Muscle of leg (tissue), 16 donors: ENCODE data around the gene KRTAP23-1. TPM values are rescaled to one million over a fixed set of nuclear protein-coding genes. Genes with fewer than 3 reads are reported as not detected.

Experiments
- DNase-seq: peaks from one replicate; pipeline ENCODE4 v3.0.0; 2013
- H3K27ac ChIP-seq: one replicate; pipeline ENCODE4 v1.5.1; 2013; ENCODE audit warnings: mild to moderate bottlenecking, low read length, control low read depth
- H3K27me3 ChIP-seq: one replicate; pipeline ENCODE4 v1.6.1; 2013; ENCODE audit warnings: low read length; ENCODE audit not compliant: control insufficient read depth, insufficient read depth
- H3K36me3 ChIP-seq: one replicate; pipeline ENCODE4 v1.6.1; 2013; ENCODE audit warnings: low read length; ENCODE audit not compliant: control insufficient read depth, insufficient read depth
- H3K4me1 ChIP-seq: one replicate; pipeline ENCODE4 v1.6.1; 2013; ENCODE audit warnings: low read length; ENCODE audit not compliant: control insufficient read depth, insufficient read depth
- H3K4me3 ChIP-seq: one replicate; pipeline ENCODE4 v1.5.1; 2013; ENCODE audit warnings: low read length, control low read depth
- H3K9me3 ChIP-seq: replicated peaks from 2 replicates; pipeline ENCODE4 v1.6.1; 2013; ENCODE audit warnings: low read depth, low read length; ENCODE audit not compliant: control insufficient read depth
- WGBS: methylation state at CpG from one replicate; pipeline ENCODE4 v1.1.5; 2013; ENCODE audit warnings: missing lambda C conversion rate; ENCODE audit not compliant: insufficient coverage; 5-methylcytosine and 5-hydroxymethylcytosine counted together
- long read RNA-seq, 11 donors: transcript quantifications; one replicate each; lab custom pipeline, GENCODE V29; 2026
- polyA plus RNA-seq, 8 donors: library from polyadenylated mRNA; unstranded; fragments of 120-200 nt; gene quantifications; one replicate each; pipeline versions ENCODE4 v1.2.1 to v1.2.3, GENCODE V29; 2013; ENCODE audit warnings: inconsistent platforms in 1 of 8, low replicate concordance in 1 of 8; ENCODE audit not compliant: insufficient read length in 8 of 8, insufficient read depth in 1 of 8
- total RNA-seq: library from RNA; stranded (reverse); fragments of 120-200 nt; gene quantifications from one replicate; pipeline ENCODE4 v1.2.4, GENCODE V29; 2013

KRTAP23-1 gene
- total RNA-seq (not detected), polyA plus RNA-seq (under 1 TPM in 1 of 8 donors, not detected in 7; 0.69 TPM)
- long read RNA-seq, donor 1, result 0 reads
- long read RNA-seq, donor 2, result 0 reads
- long read RNA-seq, donor 3, result 0 reads
- long read RNA-seq, donor 4, result 0 reads
- long read RNA-seq, donor 5, result 0 reads
- long read RNA-seq, donor 6, result 0 reads
- long read RNA-seq, donor 7, result 0 reads
- long read RNA-seq, donor 8, result 0 reads
- long read RNA-seq, donor 9, result 0 reads
- long read RNA-seq, donor 10, result 0 reads
- long read RNA-seq, donor 11, result 0 reads

- Histone ChIP-seq H3K36me3 (no peaks in the 10 kb centered on the region), H3K4me3 (no peak within 1 kb of the TSS), H3K9me3 (peaks cover 7% of the 10 kb centered on the region), H3K27ac (no peak within 1 kb of the TSS), H3K27me3 (no peaks in the 10 kb centered on the region), H3K4me1 (no peaks in the 10 kb centered on the region)
- DNase-seq, result no peak
- 70% methylated on average over 2 of the region's 4 CpGs for WGBS
Observed at GRCh38 chr21:30348506-30348905, at the start of gene KRTAP23-1. TSS of gene KRTAP23-1 (minus strand) at chr21:30348606. CDS start at chr21:30348606, 0 bp downstream.

- WGBS, result 72% methylated on average over 2 of the region's 4 CpGs
- H3K4me3 ChIP-seq, result no peak within 1 kb of the TSS
- H3K27ac ChIP-seq, result no peak within 1 kb of the TSS
- no peaks in the 10 kb centered on the region for H3K36me3 ChIP-seq
- H3K9me3 ChIP-seq, result no peaks in the 10 kb centered on the region
- no peaks in the 10 kb centered on the region for H3K27me3 ChIP-seq
- no peak for DNase-seq
- no peaks in the 10 kb centered on the region for H3K4me1 ChIP-seq
Observed at GRCh38 chr21:30395731-30396130, 47.3 kb upstream of the KRTAP23-1 start, which contains the start of gene KRTAP13-1. TSS of gene KRTAP13-1 (plus strand) at chr21:30396031. CDS start at chr21:30396087, 56 bp downstream.

GRCh38 chr21:30391492-30392025 lies 43.2 kb upstream of the KRTAP23-1 start:
- H3K27ac ChIP-seq, result no peak overlapping the region
- no peaks in the 10 kb centered on the region for H3K4me1 ChIP-seq
- no peaks in the 10 kb centered on the region for H3K36me3 ChIP-seq
- DNase-seq, result no peak
- no peak overlapping the region for H3K4me3 ChIP-seq
- H3K27me3 ChIP-seq, result no peaks in the 10 kb centered on the region
- peaks cover 3% of the 10 kb centered on the region for H3K9me3 ChIP-seq
- 80% methylated on average over 1 of the region's 2 CpGs for WGBS

- WGBS, result no CpG with 5 or more reads among the region's 1 CpG
- no peaks in the 10 kb centered on the region for H3K27me3 ChIP-seq
- no peaks in the 10 kb centered on the region for H3K9me3 ChIP-seq
- no peaks in the 10 kb centered on the region for H3K4me1 ChIP-seq
- H3K36me3 ChIP-seq, result no peaks in the 10 kb centered on the region
- no peak overlapping the region for H3K4me3 ChIP-seq
- H3K27ac ChIP-seq, result no peak overlapping the region
- DNase-seq, result no peak
Observed at GRCh38 chr21:30382201-30382600, 33.8 kb upstream of the KRTAP23-1 start.

- Histone ChIP-seq H3K27ac (no peak within 1 kb of the TSS), H3K4me3 (no peak within 1 kb of the TSS), H3K27me3 (no peaks in the 10 kb centered on the region), H3K36me3 (no peaks in the 10 kb centered on the region), H3K9me3 (no peaks in the 10 kb centered on the region), H3K4me1 (no peaks in the 10 kb centered on the region)
- 95% methylated on average over 2 of the region's 5 CpGs for WGBS
- DNase-seq, result no peak
Observed at GRCh38 chr21:30372139-30372770, 23.8 kb upstream of the KRTAP23-1 start, which contains the start of gene KRTAP13-2. TSS of gene KRTAP13-2 (minus strand) at chr21:30372271. CDS start at chr21:30372213, 58 bp downstream.

- Histone ChIP-seq H3K4me3 (no peak overlapping the region), H3K27ac (no peak overlapping the region), H3K27me3 (no peaks in the 10 kb centered on the region), H3K36me3 (no peaks in the 10 kb centered on the region), H3K4me1 (no peaks in the 10 kb centered on the region), H3K9me3 (no peaks in the 10 kb centered on the region)
- DNase-seq, result peak; percentile 64
- no CpG with 5 or more reads among the region's 3 CpGs for WGBS
Observed at GRCh38 chr21:30355906-30356305, 7.5 kb upstream of the KRTAP23-1 start.

- WGBS, result no CpG with 5 or more reads among the region's 1 CpG
- Histone ChIP-seq H3K4me1 (no peaks in the 10 kb centered on the region), H3K27me3 (no peaks in the 10 kb centered on the region), H3K4me3 (no peak overlapping the region), H3K36me3 (no peaks in the 10 kb centered on the region), H3K27ac (no peak overlapping the region), H3K9me3 (no peaks in the 10 kb centered on the region)
- no peak for DNase-seq
Observed at GRCh38 chr21:30354308-30355005, 6.1 kb upstream of the KRTAP23-1 start.

GRCh38 chr21:30351534-30351933 lies 3.1 kb upstream of the KRTAP23-1 start:
- H3K9me3 ChIP-seq, result no peaks in the 10 kb centered on the region
- WGBS, result no CpG with 5 or more reads among the region's 1 CpG
- no peaks in the 10 kb centered on the region for H3K36me3 ChIP-seq
- no peaks in the 10 kb centered on the region for H3K4me1 ChIP-seq
- no peak overlapping the region for H3K27ac ChIP-seq
- no peak overlapping the region for H3K4me3 ChIP-seq
- DNase-seq, result no peak
- no peaks in the 10 kb centered on the region for H3K27me3 ChIP-seq

GRCh38 chr21:30349572-30349971 lies 1.2 kb upstream of the KRTAP23-1 start:
- Histone ChIP-seq H3K27ac (no peak overlapping the region), H3K4me1 (no peaks in the 10 kb centered on the region), H3K36me3 (no peaks in the 10 kb centered on the region), H3K27me3 (no peaks in the 10 kb centered on the region), H3K9me3 (peaks cover 7% of the 10 kb centered on the region), H3K4me3 (no peak overlapping the region)
- DNase-seq, result peak; percentile 30
- no CpG with 5 or more reads among the region's 3 CpGs for WGBS

GRCh38 chr21:30345014-30345413 lies 3.4 kb downstream of the KRTAP23-1 start:
- Histone ChIP-seq H3K4me1 (no peaks in the 10 kb centered on the region), H3K27ac (no peak overlapping the region), H3K9me3 (peaks cover 7% of the 10 kb centered on the region), H3K36me3 (no peaks in the 10 kb centered on the region), H3K4me3 (no peak overlapping the region), H3K27me3 (no peaks in the 10 kb centered on the region)
- WGBS, result no CpG with 5 or more reads among the region's 2 CpGs
- no peak for DNase-seq
